ENCODE results near the gene SOX30. TPM values are rescaled to one million over a fixed set of nuclear protein-coding genes. Genes with fewer than 3 reads are reported as not detected.

SOX30 gene
- total and polyA plus RNA-seq, 4 donors: under 0.01 to 0.21 TPM; not detected in 2

GRCh38 chr5:157600252-157600651, 52.0 kb downstream of the SOX30 start:
- 100% methylated on average over 1 of the region's 1 CpG for WGBS
- no peak overlapping the region for H3K4me3 ChIP-seq (ENCODE audit: low read depth in 1 of 3, low read length in 3 of 3)
- H3K4me1 ChIP-seq (ENCODE audit: control insufficient read depth in 4 of 4, insufficient read depth in 4 of 4, low read length in 3 of 4): no peaks in the 10 kb centered on the region
- no peak for TF ChIP-seq RAD21 (IDR thresholded peaks at IDR 0.05)
- TF ChIP-seq NR2F2 (IDR thresholded peaks at IDR 0.05): no peak
- TF ChIP-seq ZBTB33 (IDR thresholded peaks at IDR 0.05): no peak
- no peak for TF ChIP-seq TAF1 (conservative IDR thresholded peaks at IDR 0.05)
- TF ChIP-seq FOXA2 (IDR thresholded peaks at IDR 0.05): no peak
- no peak for TF ChIP-seq SP1 (IDR thresholded peaks at IDR 0.05)
- no peak for TF ChIP-seq HNF4A (conservative IDR thresholded peaks at IDR 0.05)
- TF ChIP-seq GABPA (IDR thresholded peaks at IDR 0.05 in 1 of 2, conservative IDR thresholded peaks at IDR 0.05 in 1 of 2): no peak
- TF ChIP-seq CTCF (IDR thresholded peaks at IDR 0.05; ENCODE audit: low read depth, low read length, missing input control): no peak
- TF ChIP-seq RXRA (IDR thresholded peaks at IDR 0.05): no peak
- DNase-seq (ENCODE audit: low spot score): no peak
- no peaks in the 10 kb centered on the region for H3K9me3 ChIP-seq (ENCODE audit: control insufficient read depth in 4 of 4, low read length in 3 of 4)
- H3K27me3 ChIP-seq (ENCODE audit: control insufficient read depth in 4 of 4, insufficient read depth in 4 of 4, low read length in 3 of 4): no peaks in the 10 kb centered on the region
- no peak overlapping the region for H3K27ac ChIP-seq (ENCODE audit: low read depth in 1 of 2, low read length in 2 of 2)
- no peaks in the 10 kb centered on the region for H3K36me3 ChIP-seq (ENCODE audit: control insufficient read depth in 4 of 4, insufficient read depth in 3 of 4, low read depth in 1 of 4, low read length in 3 of 4)
- no peak overlapping the region for H3K9ac ChIP-seq (ENCODE audit: low read depth in 1 of 2, low read length in 2 of 2)

- Histone ChIP-seq H3K4me3 (ENCODE audit: low read depth in 1 of 3, low read length in 3 of 3) (no peak overlapping the region), H3K36me3 (ENCODE audit: control insufficient read depth in 4 of 4, insufficient read depth in 3 of 4, low read depth in 1 of 4, low read length in 3 of 4) (no peaks in the 10 kb centered on the region), H3K27me3 (ENCODE audit: control insufficient read depth in 4 of 4, insufficient read depth in 4 of 4, low read length in 3 of 4) (no peaks in the 10 kb centered on the region), H3K4me1 (ENCODE audit: control insufficient read depth in 4 of 4, insufficient read depth in 4 of 4, low read length in 3 of 4) (no peaks in the 10 kb centered on the region), H3K9ac (ENCODE audit: low read depth in 1 of 2, low read length in 2 of 2) (no peak overlapping the region), H3K9me3 (ENCODE audit: control insufficient read depth in 4 of 4, low read length in 3 of 4) (no peaks in the 10 kb centered on the region), H3K27ac (ENCODE audit: low read depth in 1 of 2, low read length in 2 of 2) (no peak overlapping the region)
- no peak for TF ChIP-seq HNF4G (IDR thresholded peaks at IDR 0.05)
- no peak for TF ChIP-seq MAX (IDR thresholded peaks at IDR 0.05)
- TF ChIP-seq REST (IDR thresholded peaks at IDR 0.05): no peak
- no peak for TF ChIP-seq CTCF (IDR thresholded peaks at IDR 0.05; ENCODE audit: low read depth, low read length, missing input control)
- TF ChIP-seq GABPA (IDR thresholded peaks at IDR 0.05 in 1 of 2, conservative IDR thresholded peaks at IDR 0.05 in 1 of 2): no peak
- TF ChIP-seq TAF1 (conservative IDR thresholded peaks at IDR 0.05): no peak
- no peak for TF ChIP-seq FOXA2 (IDR thresholded peaks at IDR 0.05)
- TF ChIP-seq ATF3 (IDR thresholded peaks at IDR 0.05): no peak
- no peak for TF ChIP-seq EGR1 (IDR thresholded peaks at IDR 0.05; ENCODE audit: low read depth in 2 of 2)
- no peak for TF ChIP-seq RXRA (IDR thresholded peaks at IDR 0.05)
- TF ChIP-seq SP1 (IDR thresholded peaks at IDR 0.05): no peak
- no peak for TF ChIP-seq FOXA1 (IDR thresholded peaks at IDR 0.05)
- no peak for TF ChIP-seq HNF4A (conservative IDR thresholded peaks at IDR 0.05)
- TF ChIP-seq YY1 (IDR thresholded peaks at IDR 0.05): no peak
- no peak for TF ChIP-seq JUND (IDR thresholded peaks at IDR 0.05)
- TF ChIP-seq RAD21 (IDR thresholded peaks at IDR 0.05): no peak
- TF ChIP-seq ZBTB33 (IDR thresholded peaks at IDR 0.05): no peak
- TF ChIP-seq NR2F2 (IDR thresholded peaks at IDR 0.05): no peak
- no peak for DNase-seq (ENCODE audit: low spot score)
- WGBS: 88% methylated on average over 3 of the region's 3 CpGs
Observed at GRCh38 chr5:157599565-157599964, 52.7 kb downstream of the SOX30 start.

Measured in liver (tissue), 9 donors.